Testis (tissue), 2 donors: ENCODE measurements around the gene JAKMIP1.

Experiments used
- POLR2A ChIP-seq: fragments of 450-650 bp; IDR thresholded peaks from one replicate; pipeline ENCODE4 v1.6.1; 2017; ENCODE audit warnings: antibody characterized with exemption, mild to moderate bottlenecking, moderate library complexity
- TF ChIP-seq, protein P1 (sequence below), 3 experiments: fragments of 450-650 bp in 2 of 3; fragments of 200-600 bp in 1 of 3; sonication (generic) in 1 of 3; IDR thresholded peaks; one replicate each; pipeline ENCODE4 v1.5.1; 2016 to 2019; ENCODE audit warnings: antibody characterized with exemption in 3 of 3, mild to moderate bottlenecking in 2 of 3, moderate library complexity in 1 of 3

DNA sequence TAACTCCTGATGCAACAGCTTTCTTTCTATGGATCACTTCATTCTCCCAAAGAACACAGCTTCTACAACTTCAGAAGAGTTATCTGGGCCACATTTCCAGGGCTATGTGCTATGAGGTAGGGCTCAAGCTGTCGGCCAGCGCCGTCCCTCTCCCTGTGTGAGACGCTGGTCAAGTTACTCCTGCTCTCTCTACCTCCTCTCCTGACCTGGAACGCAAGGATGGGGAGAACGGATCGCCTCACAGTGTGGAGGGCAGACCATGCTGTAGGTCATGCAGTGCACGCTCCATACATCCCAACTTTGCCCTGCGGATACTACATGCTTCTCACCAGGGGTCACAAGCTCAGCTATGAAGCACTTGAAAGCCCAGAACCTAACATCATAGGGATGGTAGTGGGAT lies 42.4 kb downstream of the JAKMIP1 start:
- TF ChIP-seq, protein P1, sequence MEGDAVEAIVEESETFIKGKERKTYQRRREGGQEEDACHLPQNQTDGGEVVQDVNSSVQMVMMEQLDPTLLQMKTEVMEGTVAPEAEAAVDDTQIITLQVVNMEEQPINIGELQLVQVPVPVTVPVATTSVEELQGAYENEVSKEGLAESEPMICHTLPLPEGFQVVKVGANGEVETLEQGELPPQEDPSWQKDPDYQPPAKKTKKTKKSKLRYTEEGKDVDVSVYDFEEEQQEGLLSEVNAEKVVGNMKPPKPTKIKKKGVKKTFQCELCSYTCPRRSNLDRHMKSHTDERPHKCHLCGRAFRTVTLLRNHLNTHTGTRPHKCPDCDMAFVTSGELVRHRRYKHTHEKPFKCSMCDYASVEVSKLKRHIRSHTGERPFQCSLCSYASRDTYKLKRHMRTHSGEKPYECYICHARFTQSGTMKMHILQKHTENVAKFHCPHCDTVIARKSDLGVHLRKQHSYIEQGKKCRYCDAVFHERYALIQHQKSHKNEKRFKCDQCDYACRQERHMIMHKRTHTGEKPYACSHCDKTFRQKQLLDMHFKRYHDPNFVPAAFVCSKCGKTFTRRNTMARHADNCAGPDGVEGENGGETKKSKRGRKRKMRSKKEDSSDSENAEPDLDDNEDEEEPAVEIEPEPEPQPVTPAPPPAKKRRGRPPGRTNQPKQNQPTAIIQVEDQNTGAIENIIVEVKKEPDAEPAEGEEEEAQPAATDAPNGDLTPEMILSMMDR (IDR thresholded peaks at IDR 0.05): no peak
- TF ChIP-seq POLR2A: no peak
